AG09319 (cell line): Measurements from ENCODE around the gene HLCS.
"Not testable (repeated sequence)": the region's sequence is repeated elsewhere in the genome, so short reads cannot be mapped to it uniquely, and the experiment has no call there.

Experiments used
- DNase-seq: peaks from one replicate; pipeline ENCODE4 v3.0.0-alpha.2; 2010; ENCODE audit warnings: low read depth; ENCODE audit errors: extremely low read depth
- CTCF ChIP-seq: IDR thresholded peaks from 2 replicates; pipeline ENCODE4 v1.5.1; 2011; ENCODE audit warnings: low read depth, mild to moderate bottlenecking, inconsistent platforms, low read length, moderate library complexity

Gene HLCS

GRCh38 chr21:37001441-37001840 is 35.0 kb upstream of the HLCS start:
- no peak for DNase-seq
- TF ChIP-seq CTCF, result no peak

GRCh38 chr21:37000381-37000780 is 33.9 kb upstream of the HLCS start:
- TF ChIP-seq CTCF, result no peak
- no peak for DNase-seq

- no peak for DNase-seq
- TF ChIP-seq CTCF, result no peak
Observed at GRCh38 chr21:36999131-36999898, 32.8 kb upstream of the HLCS start.

- not testable (repeated sequence) for DNase-seq
Observed at GRCh38 chr21:36995285-36995684, 28.8 kb upstream of the HLCS start.

- no peak for DNase-seq
- no peak for TF ChIP-seq CTCF
Observed at GRCh38 chr21:36994501-36995158, 28.2 kb upstream of the HLCS start.

DNA sequence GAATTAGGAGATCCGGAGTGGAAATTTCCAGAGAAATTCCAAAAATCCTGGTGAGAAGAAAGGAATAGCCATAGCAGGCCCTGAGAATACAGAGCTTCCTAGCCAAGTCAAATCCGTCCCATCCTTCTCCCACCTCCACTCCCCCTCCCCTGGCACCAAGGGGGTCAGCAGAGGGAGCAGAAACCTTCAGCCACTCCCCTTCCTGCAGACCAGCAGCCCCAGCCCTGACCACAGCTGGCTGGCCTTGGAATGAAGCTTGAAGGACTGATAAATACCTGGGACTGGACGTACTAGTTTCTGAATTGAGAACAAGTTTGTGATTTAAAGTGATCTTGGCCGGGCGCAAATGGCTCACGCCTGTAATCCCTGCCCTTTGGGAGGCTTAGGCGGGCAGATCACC is 26.2 kb upstream of the HLCS start:
- no peak for DNase-seq
- TF ChIP-seq CTCF, result no peak

DNA sequence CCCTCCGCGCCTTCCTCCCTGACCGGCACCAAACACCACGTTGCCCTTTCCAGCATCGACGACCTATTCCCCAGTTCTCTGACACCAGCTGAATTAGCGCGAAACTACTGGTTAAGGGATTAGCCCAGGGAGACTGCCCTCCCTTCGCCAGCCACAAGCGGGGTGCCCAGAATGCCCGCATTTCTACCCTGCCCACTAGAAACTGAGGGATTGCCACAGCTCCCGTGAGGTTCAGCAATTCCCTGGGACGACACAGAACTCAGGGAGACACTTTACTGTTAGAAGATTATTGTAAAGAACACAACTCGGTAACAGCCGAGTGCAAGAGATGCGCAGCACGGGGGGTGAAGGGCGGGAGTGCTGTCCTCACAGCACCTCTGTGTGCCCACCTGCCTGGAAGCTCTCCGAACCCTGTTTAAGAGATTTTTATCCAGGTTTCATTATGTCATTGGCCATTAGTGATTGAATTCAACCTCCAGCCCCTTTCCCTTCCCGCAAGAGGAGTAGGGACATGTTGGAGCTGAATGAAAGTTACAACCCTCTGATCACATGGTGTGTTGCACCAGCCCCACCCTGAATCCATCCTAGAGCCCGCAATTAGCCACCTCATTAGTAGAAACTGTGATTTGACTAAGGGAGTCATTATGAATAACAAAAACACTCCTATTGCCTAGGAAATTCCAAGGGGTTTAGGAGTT is 24.2 kb upstream of the HLCS start:
- no peak for DNase-seq

More for the DNA sequence above, 24.2 kb upstream of the HLCS start:
- TF ChIP-seq CTCF, result no peak
